HepG2 (cell line): ENCODE data around the gene UBE3B.

ENCODE experiments used
- BCL3 ChIP-seq: sonication (generic); formaldehyde crosslinking; IDR thresholded peaks from 2 replicates; pipeline ENCODE4 v1.5.1; 2020; ENCODE audit warnings: mild to moderate bottlenecking, missing genetic modification reagents, moderate library complexity
- KLF16 ChIP-seq, 2 experiments: sonication (generic) in 1 of 2; formaldehyde crosslinking in 1 of 2; IDR thresholded peaks; 2 replicates each; pipeline versions ENCODE4 v1.6.1 to v1.8.0; 2016 to 2023; ENCODE audit warnings: missing genetic modification reagents in 2 of 2, missing compliant biosample characterization in 1 of 2
- MTF1 ChIP-seq: sonication (generic); formaldehyde crosslinking; IDR thresholded peaks from 2 replicates; pipeline ENCODE4 v1.5.0; 2020; ENCODE audit warnings: missing genetic modification reagents
- MZF1 ChIP-seq: sonication (generic); formaldehyde crosslinking; IDR thresholded peaks from 2 replicates; pipeline ENCODE4 v1.8.1; 2023; ENCODE audit warnings: mild to moderate bottlenecking, missing genetic modification reagents, borderline replicate concordance
- POLR2A ChIP-seq, 2 experiments: IDR thresholded peaks; 2 replicates each; pipeline ENCODE4 v1.6.1; 2011; ENCODE audit warnings: low read depth in 2 of 2, low read length in 2 of 2, mild to moderate bottlenecking in 1 of 2, moderate library complexity in 1 of 2; ENCODE audit not compliant: insufficient read depth in 1 of 2
- ZBTB1 ChIP-seq: sonication (generic); formaldehyde crosslinking; IDR thresholded peaks from 2 replicates; pipeline ENCODE4 v1.4.0; 2020; ENCODE audit warnings: missing genetic modification reagents, borderline replicate concordance
- ZFX ChIP-seq: sonication (generic); formaldehyde crosslinking; IDR thresholded peaks from 2 replicates; pipeline ENCODE4 v1.4.0; 2020; ENCODE audit warnings: mild to moderate bottlenecking, low read depth, missing genetic modification reagents, moderate library complexity
- ZNF503 ChIP-seq: sonication (generic); formaldehyde crosslinking; IDR thresholded peaks from 2 replicates; pipeline ENCODE4 v1.4.0; 2020; ENCODE audit warnings: missing genetic modification reagents
- ZNF512 ChIP-seq: sonication (generic); formaldehyde crosslinking; IDR thresholded peaks from 2 replicates; pipeline ENCODE4 v1.4.0; 2020; ENCODE audit warnings: mild to moderate bottlenecking, missing genetic modification reagents
- ZNF616 ChIP-seq: sonication (generic); formaldehyde crosslinking; IDR thresholded peaks from 2 replicates; pipeline ENCODE4 v1.5.0; 2020; ENCODE audit warnings: low read depth, mild to moderate bottlenecking, missing genetic modification reagents

- TF ChIP-seq ZBTB1 (CRISPR knock-in tag) (no peak), POLR2A (IDR thresholded peaks at IDR 0.05; ENCODE audit: insufficient read depth in 1 of 2, low read depth in 2 of 2, low read length in 2 of 2) (no peak), BCL3 (CRISPR knock-in tag) (no peak), ZNF616 (CRISPR knock-in tag) (no peak), MTF1 (CRISPR knock-in tag) (no peak), ZNF512 (CRISPR knock-in tag) (no peak), ZNF503 (no peak), KLF16 (CRISPR knock-in tag; IDR thresholded peaks at IDR 0.05) (no peak), ZFX (CRISPR knock-in tag) (no peak), MZF1 (CRISPR knock-in tag) (no peak)
These were observed 105.2 kb downstream of the UBE3B start for GRCh38 chr12:109582636-109583035.
